ENCODE measurements around the gene NOL12. TPM values are rescaled to one million over a fixed set of nuclear protein-coding genes. Genes with fewer than 3 reads are reported as not detected.

NOL12 gene
- total RNA-seq, 1 donor from 2014 or later, result 23.7 TPM

- Mint-ChIP-seq H3K27me3 (ENCODE audit: insufficient read depth, low read depth) (peaks cover 9% of the 10 kb centered on the region), H3K4me3 (no peak overlapping the region), H3K4me1 (peaks cover 30% of the 10 kb centered on the region), H3K36me3 (no peaks in the 10 kb centered on the region), H3K27ac (no peak overlapping the region), H3K9me3 (no peaks in the 10 kb centered on the region)
- no peaks in the 10 kb centered on the region for H3K27me3 ChIP-seq
- TF ChIP-seq CTCF (IDR thresholded peaks at IDR 0.05) (no peak), EZH2 (IDR thresholded peaks at IDR 0.05) (no peak), EZH2phosphoT487 (IDR thresholded peaks at IDR 0.05) (no peak)
- no peak for DNase-seq (ENCODE audit: low spot score)
- no peak overlapping the region for H3K9ac ChIP-seq
- no peak overlapping the region for H3K4me3 ChIP-seq
- no peak overlapping the region for H3K4me2 ChIP-seq
- no peaks in the 10 kb centered on the region for H3K36me3 ChIP-seq
- H3K27ac ChIP-seq, result no peak overlapping the region
- no peak overlapping the region for H2AFZ ChIP-seq (replicated peaks)
- peaks cover 13% of the 10 kb centered on the region for H4K20me1 ChIP-seq (ENCODE audit: low read depth)
- H3K79me2 ChIP-seq (ENCODE audit: low read depth), result peaks cover 22% of the 10 kb centered on the region
- H3F3A ChIP-seq (ENCODE audit: low read depth), result peaks cover 36% of the 10 kb centered on the region
- H3K4me1 ChIP-seq, result peaks cover 12% of the 10 kb centered on the region
- H3K9me3 ChIP-seq (ENCODE audit: low read depth), result no peaks in the 10 kb centered on the region
These were observed 56.4 kb downstream of the NOL12 start for GRCh38 chr22:37742376-37743171.

Small RNA genes lying within 50 kb of the gene (small RNA-seq; reads per million reads assigned to genes)
- not detected for gene RN7SL385P

Other genes with a start within 250 kb of the NOL12 start
- gene MFNG, start 200.0 kb upstream of the NOL12 start, total RNA-seq (ENCODE audit: low replicate concordance), result 2.3 and 10.6 TPM in 2 replicates
- gene CARD10, start 166.9 kb upstream of the NOL12 start, total RNA-seq (ENCODE audit: low replicate concordance), result 1.5 and 6.2 TPM in 2 replicates
- gene CDC42EP1, start 125.9 kb upstream of the NOL12 start, total RNA-seq (ENCODE audit: low replicate concordance), result 0.84 and 1.8 TPM in 2 replicates
- gene LGALS2, start 106.3 kb upstream of the NOL12 start, total RNA-seq (ENCODE audit: low replicate concordance), result not detected in 2 replicates
- gene GGA1, start 77.5 kb upstream of the NOL12 start, total RNA-seq (ENCODE audit: low replicate concordance), result 62.3 and 71.7 TPM in 2 replicates
- gene SH3BP1, start 46.7 kb upstream of the NOL12 start, total RNA-seq (ENCODE audit: low replicate concordance), result 10.3 and 10.9 TPM in 2 replicates
- 25.1 and 57.0 TPM in 2 replicates for gene PDXP, start 27.6 kb upstream of the NOL12 start, total RNA-seq (ENCODE audit: low replicate concordance)
- gene LGALS1, start 10.7 kb upstream of the NOL12 start, total RNA-seq (ENCODE audit: low replicate concordance), result 14.9 and 42.9 TPM in 2 replicates
- 25.2 and 51.0 TPM in 2 replicates for gene TRIOBP, start 10.7 kb downstream of the NOL12 start, total RNA-seq (ENCODE audit: low replicate concordance)
- gene GCAT, start 121.6 kb downstream of the NOL12 start, total RNA-seq (ENCODE audit: low replicate concordance), result 21.2 and 25.1 TPM in 2 replicates
- 0.37 TPM in 1 of 2 replicates, not detected in the other for gene GALR3, start 137.0 kb downstream of the NOL12 start, total RNA-seq (ENCODE audit: low replicate concordance)
- 18.4 and 21.2 TPM in 2 replicates for gene ANKRD54, start 158.0 kb downstream of the NOL12 start, total RNA-seq (ENCODE audit: low replicate concordance)
- 904 and 971 TPM in 2 replicates for gene EIF3L, start 163.1 kb downstream of the NOL12 start, total RNA-seq (ENCODE audit: low replicate concordance)
- 5.0 and 14.3 TPM in 2 replicates for gene MICALL1, start 220.0 kb downstream of the NOL12 start, total RNA-seq (ENCODE audit: low replicate concordance)

Measured in neural progenitor cell (in vitro differentiated cells).